CD4-positive, alpha-beta T cell treated with Interleukin-4 for 1 hour (primary cell): ENCODE measurements around the gene CLSTN3.

Experiments
- DNase-seq, 2 donors: peaks; one replicate each; pipeline ENCODE4 v3.0.0-alpha.2; 2020 to 2022

CLSTN3 gene

DNA sequence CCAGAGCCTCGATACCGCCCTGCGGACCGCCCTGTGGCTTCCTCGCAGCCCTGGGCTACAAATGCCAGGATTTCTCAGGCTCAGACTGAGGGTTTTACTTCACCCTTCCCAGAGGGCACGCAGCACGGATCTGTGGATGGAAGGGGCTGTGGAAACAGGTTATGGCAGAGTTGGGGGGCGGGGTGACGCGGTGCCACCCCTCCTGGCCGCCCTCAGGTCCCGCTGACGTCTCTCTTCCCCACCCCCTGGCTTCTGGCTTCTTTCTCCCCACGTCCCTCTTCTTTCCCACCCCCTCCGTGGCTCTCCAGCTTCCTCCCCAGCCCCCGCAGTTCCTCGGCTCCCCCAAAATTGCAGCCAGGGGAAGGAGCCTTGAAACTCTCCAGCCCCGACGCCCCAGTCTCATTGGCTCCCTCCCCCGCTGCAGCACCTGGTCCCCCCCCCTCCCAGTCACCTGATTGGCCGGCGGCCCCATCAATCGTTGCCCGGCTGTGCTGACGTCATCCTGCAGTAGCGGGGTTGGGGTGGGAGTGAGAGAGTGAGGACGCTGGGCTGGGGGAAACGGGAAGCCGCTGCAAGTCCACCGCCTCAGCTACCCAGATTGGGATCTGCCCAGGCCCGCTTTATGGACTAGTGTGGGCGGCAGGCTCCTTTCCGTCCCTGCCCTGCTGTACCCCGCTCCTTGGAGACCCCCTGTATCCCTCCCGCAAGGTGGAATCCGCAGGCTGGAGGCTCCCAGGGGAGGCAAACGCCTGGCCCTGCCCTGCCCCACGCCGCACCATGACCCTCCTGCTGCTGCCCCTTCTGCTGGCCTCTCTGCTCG is at the start of gene CLSTN3:
Gene CLSTN3, plus strand, starts transcription at position 500 of the 820 bp plus-strand sequence. Its CDS starts 278 bp downstream, at position 778.
- DNase-seq = peak; percentile 84 to 92

DNA sequence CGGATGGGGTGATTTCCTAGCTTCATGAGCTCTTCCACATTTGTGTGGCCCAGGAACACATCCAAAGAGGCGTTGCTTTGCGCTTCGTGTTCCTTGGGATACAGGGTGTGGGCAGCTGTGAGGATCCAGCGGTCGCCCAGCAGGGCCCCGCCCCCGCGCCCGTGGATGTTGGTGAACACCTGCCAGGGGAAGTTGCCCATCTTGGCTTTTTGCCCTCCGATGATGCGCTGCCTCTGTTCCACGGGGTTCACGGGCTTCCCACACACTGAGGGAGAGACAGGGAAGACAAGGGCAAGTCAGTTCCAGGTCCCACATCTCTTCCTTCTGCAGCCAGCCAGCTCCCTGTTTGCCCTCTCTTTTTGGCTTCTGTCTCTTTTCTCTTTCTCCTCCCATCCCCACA is 49.1 kb upstream of the CLSTN3 start:
- no peak for DNase-seq

DNA sequence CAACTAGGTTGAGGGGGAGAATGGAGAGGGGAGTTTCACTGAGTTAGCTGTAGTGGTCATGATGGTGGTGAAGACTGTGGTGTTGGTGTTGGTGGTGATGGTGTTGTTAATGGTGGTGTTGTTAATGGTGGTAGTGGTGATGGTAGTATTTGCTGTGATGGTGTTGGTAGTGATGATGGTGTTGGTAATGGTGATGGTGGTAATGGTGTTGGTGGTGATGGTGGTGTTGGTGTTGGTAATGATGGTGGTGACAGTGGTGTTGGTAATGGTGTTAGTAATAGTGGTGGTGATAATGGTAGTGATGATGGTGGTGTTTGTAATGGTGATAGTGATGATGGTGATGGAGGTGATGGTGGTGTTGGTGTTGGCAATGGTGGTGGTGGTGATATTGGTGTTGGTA is 47.0 kb upstream of the CLSTN3 start:
- peak in 1 of 2 donors; percentile 4 for DNase-seq

DNA sequence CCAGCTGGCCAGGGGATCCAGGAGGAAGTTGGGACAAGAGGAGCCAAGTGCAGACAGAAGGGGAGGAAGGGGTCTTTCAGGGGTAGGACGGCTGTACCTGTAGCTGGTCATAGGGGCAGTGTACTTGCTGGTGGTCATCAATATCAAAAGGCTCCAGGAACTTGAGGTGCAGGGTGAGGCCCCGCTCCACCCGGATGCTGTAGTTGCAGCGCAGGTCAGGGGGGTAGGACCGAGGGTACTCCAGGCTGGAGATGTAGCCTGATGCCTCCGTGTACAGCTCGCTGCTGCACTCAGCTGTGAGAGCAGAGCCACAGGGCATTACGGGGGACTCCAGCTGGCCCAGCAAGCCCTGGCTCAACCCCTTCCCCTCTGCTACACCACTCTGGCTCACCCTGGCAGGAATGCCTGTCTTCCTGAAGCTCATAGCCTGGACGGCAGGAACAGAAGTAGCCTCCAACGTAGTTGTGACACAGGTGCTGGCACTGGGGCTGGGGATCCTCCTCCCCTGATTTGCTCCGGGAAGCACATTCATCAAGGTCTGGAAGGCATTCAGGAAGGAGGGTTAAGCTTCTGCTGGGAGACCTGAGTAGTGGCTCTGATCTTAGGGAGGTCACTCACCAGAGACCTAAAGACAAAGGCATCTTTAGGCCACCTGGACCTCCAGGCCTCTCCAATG is 40.8 kb upstream of the CLSTN3 start:
- no peak for DNase-seq

DNA sequence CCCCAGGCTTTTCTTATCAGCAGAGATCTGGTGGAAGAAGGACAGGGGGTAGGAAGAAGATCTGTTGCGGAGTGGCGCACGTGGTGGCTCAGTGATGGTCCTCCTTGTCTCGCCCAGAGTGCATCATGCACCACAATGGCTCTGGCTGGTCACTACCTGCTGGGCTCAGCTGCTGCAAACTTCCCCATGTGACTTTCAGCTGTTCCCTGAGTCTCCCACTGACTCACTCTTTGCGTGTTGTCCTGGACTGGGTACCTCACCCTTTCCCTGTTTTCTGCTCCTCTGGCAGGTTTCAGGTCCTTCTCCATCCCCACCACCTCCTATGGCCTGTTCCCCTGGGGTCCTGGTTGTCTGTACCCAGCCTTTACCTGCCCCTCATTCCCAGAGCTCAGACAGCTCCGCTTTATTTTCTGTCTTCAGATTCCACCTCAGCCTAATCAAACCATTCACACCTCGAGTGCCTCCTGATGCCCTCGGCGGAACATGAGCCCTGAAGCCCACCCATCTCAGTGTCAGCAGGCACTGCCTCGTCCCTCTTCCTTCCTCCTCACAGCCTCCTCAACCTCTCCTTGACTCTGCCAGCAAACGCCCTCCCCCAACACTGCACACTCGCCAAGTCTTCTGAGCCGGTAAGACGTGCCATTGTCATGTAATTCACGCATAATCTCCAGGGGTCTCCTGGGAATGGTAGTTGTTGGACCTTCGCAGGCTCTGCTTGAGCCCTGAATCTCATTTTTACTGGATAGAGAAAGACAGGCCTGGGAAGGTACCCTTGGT is 39.8 kb upstream of the CLSTN3 start:
- DNase-seq = no peak

- no peak for DNase-seq
Measured at GRCh38 chr12:7091171-7091570, 39.0 kb upstream of the CLSTN3 start.

DNA sequence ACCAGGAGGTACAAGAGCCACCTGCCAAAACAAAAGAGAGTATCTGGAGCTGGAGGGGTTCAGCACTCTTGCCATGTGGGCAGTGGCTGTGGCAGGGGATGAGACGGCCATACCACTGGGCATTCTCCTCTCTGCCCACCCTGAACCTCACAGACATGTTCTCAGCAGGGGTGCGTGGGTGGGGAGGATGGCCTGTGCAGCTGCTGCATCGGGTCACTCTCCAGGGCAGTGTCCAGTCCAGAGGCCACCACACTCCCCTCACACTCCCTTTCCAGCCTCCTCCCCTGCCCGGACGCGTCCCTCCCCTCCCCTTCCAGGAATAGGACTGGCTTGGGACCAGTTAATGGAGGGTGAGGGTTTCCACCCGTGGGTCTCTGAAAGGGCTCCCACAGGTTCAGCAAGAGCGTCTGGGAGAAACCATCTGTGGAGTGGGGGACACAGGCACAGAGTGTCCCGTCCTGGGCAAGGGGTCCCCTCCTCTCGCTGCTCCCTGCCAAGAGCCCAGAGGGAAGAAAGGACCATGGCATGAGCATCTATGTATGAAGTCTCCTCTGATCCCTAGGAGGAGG is 38.4 kb upstream of the CLSTN3 start:
- peak in 1 of 2 donors; percentile 2 for DNase-seq

- DNase-seq = peak; percentile 62 to 74
Measured at GRCh38 chr12:7092229-7092985, 37.8 kb upstream of the CLSTN3 start, which contains the start of gene C1R. TSS of gene C1R (minus strand) at chr12:7092445. CDS start at chr12:7092388, 57 bp downstream.

DNA sequence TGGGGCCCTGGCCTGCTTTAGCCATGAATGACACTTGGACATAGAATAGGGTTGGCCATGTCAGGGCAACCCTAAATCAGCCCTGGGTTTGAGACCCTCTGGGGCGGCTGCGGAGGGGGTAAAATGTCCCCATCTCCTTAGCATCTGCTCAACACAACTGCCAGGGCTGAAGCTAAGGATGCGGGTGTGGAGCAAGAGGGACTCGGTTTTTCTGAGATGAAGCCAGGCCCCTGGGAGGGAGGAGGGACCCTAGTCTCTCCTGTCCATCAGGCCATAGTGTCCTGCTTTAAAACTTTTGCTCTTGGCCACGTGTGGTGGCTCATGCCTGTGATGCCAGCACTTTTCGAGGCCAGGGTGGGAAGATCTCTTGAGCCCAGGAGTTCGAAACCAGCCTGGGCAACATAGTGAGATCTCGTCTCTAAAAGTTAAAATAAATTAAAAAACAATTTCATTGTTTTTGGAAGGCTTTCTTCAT is 37.1 kb upstream of the CLSTN3 start:
- no peak for DNase-seq

DNA sequence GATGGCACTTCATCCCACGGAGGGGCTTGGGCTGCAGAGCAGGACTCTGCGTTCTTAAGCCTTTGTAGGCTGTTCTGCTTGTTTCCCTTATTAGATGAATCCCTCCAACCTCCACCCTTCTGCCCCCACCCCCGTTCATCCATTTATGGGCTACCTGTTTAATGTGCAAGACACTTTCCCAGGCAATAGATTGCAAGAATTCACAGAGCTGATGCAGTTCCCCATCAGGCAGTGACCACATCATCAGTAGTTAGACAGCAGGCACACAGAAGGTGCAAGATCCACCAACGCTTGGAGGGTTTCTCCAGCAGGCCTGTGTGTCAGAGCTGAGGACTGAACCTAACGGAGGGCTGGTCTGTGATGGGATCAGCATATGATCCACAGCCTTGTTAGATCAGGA is 36.7 kb upstream of the CLSTN3 start:
- no peak for DNase-seq

DNA sequence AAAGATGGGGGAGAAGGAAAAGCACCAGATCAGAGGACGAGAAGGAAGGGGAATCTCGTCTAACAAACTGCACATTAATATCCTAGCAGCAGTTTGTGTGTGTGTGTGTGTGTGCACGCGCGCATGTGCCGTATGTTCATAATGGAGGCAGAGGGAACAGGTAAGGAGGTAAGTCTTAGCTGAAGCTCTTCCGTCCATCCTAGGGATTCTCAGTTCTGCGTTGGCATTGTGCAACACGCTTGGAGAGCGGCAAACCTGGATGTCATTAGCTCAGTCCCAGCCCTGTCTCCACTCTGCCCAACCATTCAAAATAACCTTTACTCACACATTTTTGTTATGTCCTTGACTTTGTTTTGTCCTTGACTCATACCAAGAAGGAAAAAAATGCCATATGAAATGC is 36.3 kb upstream of the CLSTN3 start:
- DNase-seq = no peak

DNA sequence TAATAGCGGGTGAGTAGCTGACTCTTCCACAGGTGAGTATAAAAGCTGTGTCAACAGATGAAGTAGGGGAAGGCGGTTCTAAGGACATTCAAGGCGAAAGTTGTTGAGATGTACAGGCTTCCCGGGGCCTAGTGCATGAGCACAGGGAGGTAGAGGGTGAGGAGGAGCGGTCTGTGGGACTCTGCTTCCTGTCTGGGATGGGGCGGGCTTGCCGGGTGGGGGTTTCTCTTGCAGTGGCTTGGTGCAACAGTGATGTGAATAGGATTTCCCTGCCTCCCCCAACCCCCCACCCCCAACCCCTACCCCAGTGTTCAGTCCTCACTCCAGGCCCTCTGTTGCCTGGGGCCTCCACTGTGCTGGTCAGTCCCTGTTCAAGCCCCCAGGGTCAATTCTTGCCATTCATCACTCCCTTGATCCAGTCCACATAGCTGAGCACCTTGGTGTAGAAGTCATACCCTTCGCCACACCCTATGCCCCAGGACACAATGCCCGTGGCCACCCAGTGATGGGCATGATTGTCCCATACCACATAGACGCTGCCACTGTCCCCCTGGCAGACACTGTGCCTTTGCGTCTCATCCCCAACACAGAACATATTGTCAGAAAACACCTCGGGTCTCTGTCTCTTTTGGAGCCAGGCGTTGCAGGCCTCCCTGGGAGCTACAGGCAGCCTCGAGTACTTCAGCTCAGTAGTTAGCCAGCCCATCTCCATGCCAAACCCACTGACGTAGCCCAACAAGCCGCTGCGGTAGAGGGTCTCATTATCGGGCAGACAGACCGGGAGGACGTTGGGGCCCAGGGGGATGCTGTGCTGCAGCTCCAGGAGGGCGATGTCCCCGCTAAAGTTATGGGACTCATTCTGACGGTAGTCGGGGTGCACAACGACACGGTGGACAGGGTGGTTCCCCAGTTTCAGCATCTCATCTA is 33.9 kb upstream of the CLSTN3 start:
- no peak for DNase-seq

- DNase-seq = no peak
Measured at GRCh38 chr12:7096979-7097378, 33.2 kb upstream of the CLSTN3 start.

GRCh38 chr12:7099290-7099996 is 30.7 kb upstream of the CLSTN3 start:
- no peak for DNase-seq

DNA sequence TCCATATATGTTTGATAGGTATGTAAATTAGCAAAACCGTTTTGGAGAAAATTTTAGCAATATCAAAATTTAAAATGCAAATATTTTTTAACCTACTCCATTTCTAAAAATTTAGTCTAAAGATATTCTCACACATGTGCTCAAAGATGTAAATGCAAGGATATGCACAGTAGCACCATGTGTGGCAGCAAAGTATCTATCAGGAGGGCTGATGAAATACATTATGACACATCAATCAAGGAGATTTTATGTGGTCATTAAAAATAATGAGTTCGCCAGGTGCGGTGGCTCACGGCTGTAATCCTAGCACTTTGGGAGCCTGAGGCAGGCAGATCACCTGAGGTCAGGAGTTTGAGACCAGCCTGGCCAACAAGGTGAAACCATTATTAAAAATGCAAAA is 29.9 kb upstream of the CLSTN3 start:
- DNase-seq = no peak

GRCh38 chr12:7101047-7101693 is 29.0 kb upstream of the CLSTN3 start:
- DNase-seq = no peak

- no peak for DNase-seq
Measured at GRCh38 chr12:7101694-7102131, 28.5 kb upstream of the CLSTN3 start.

DNA sequence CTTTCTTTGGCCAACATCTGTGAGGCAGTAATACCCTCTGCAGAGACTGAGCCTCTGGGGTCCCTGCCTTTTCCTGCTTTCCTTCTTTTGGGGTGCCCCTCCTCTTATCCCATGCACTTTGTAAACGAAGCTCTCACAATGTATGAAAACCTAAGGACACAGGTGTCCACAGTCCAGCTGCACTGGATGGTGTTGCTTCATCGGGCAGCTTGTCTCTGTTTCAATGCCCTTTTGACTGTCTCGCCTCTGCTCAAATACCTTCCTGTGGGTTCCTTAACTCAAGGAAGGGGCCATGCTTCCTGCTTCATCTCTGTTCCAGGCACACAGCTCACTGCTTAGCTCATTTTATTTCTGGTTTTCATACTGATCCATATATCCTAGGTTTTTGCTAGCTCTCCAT is 27.6 kb upstream of the CLSTN3 start:
- DNase-seq = no peak

DNA sequence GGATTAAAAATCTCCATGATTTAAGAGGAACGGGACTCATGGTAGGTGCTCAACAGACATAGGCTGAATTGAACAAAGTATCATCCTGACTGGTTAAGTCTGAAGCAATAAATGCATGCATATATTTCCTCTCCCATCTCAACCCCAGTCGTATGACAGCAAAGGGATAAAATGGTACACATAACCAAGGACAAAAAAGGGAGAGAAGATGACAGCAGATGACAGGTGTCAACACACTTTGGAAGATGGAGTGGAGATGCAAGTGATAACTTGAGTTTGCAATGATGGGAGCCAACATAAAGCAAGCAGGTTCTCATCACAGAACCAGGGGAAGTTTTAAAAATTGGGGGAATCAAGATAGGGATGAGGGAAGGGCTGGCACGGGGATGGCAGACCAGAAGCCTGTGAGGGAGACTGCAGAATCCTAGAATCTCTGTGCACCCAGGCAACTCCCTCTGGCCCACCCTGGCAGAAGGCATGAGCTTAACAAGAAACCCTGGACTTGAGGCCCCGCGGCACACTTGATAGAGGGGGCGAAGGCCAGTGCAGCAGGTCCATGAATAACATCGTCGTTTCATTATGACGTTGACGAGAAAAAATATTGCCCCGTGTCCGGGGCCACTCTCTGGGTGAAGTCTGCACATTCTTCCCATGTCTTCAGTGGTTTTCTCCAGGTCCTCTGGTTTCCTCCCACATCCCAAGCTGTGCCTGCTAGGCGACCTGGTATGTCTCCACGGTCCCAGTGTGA is 26.2 kb upstream of the CLSTN3 start:
- DNase-seq = no peak
